ENCODE data around the gene ARL5C.
"Not testable (repeated sequence)": the region's sequence is repeated elsewhere in the genome, so short reads cannot be mapped to it uniquely, and the experiment has no call there.

The ARL5C gene

GRCh38 chr17:39169518-39169917 lies 3.6 kb upstream of the ARL5C start:
- DNase-seq (ENCODE audit: low read depth, low spot score) = no peak
- no peak overlapping the region for H3K27ac ChIP-seq

- H3K27ac ChIP-seq = no peak overlapping the region
- no peak for DNase-seq (ENCODE audit: low read depth, low spot score)
These were observed 3.1 kb upstream of the ARL5C start for GRCh38 chr17:39169101-39169500.

GRCh38 chr17:39168503-39168902 lies 2.5 kb upstream of the ARL5C start:
- H3K27ac ChIP-seq; DNase-seq (ENCODE audit: low read depth, low spot score): not testable (repeated sequence)

GRCh38 chr17:39167476-39167875 lies 1.5 kb upstream of the ARL5C start:
- no peak overlapping the region for H3K27ac ChIP-seq
- no peak for DNase-seq (ENCODE audit: low read depth, low spot score)

- no peak for DNase-seq (ENCODE audit: low read depth, low spot score)
- no peak overlapping the region for H3K27ac ChIP-seq
These were observed 725 bp upstream of the ARL5C start for GRCh38 chr17:39166437-39167335.

- DNase-seq (ENCODE audit: low read depth, low spot score) = no peak
- H3K27ac ChIP-seq = no peak overlapping the region
These were observed 652 bp downstream of the ARL5C start for GRCh38 chr17:39165178-39165840.

- H3K27ac ChIP-seq = no peak overlapping the region
- DNase-seq (ENCODE audit: low read depth, low spot score) = peak; percentile 31
These were observed 1.3 kb downstream of the ARL5C start for GRCh38 chr17:39164675-39165143.

- no peak for DNase-seq (ENCODE audit: low read depth, low spot score)
- no peak overlapping the region for H3K27ac ChIP-seq
These were observed 4.0 kb downstream of the ARL5C start for GRCh38 chr17:39161962-39162361.

GRCh38 chr17:39158623-39159022 lies 7.3 kb downstream of the ARL5C start:
- DNase-seq (ENCODE audit: low read depth, low spot score) = no peak
- H3K27ac ChIP-seq = no peak overlapping the region

- no peak for DNase-seq (ENCODE audit: low read depth, low spot score)
- no peak overlapping the region for H3K27ac ChIP-seq
These were observed 9.5 kb downstream of the ARL5C start for GRCh38 chr17:39156491-39156890.

- H3K27ac ChIP-seq = no peak overlapping the region
- no peak for DNase-seq (ENCODE audit: low read depth, low spot score)
These were observed 10.3 kb downstream of the ARL5C start for GRCh38 chr17:39155654-39156053.

GRCh38 chr17:39153599-39154051 lies 12.3 kb downstream of the ARL5C start:
- DNase-seq (ENCODE audit: low read depth, low spot score) = peak; percentile 31
- peak overlapping the region; percentile 47 for H3K27ac ChIP-seq

- no peak for DNase-seq (ENCODE audit: low read depth, low spot score)
- H3K27ac ChIP-seq = peak overlapping the region; percentile 47
These were observed 13.8 kb downstream of the ARL5C start for GRCh38 chr17:39151943-39152818.

- H3K27ac ChIP-seq = no peak within 1 kb of the TSS
- DNase-seq (ENCODE audit: low read depth, low spot score) = no peak
These were observed 14.6 kb downstream of the ARL5C start, which contains the start of gene PLXDC1 for GRCh38 chr17:39151150-39151942. Gene PLXDC1 (minus strand): TSS chr17:39151637. CDS start chr17:39151437, 200 bp downstream.

- H3K27ac ChIP-seq = no peak overlapping the region
These were observed 15.2 kb downstream of the ARL5C start for GRCh38 chr17:39150795-39151149.

GRCh38 chr17:39150104-39150634 lies 15.8 kb downstream of the ARL5C start:
- no peak for DNase-seq (ENCODE audit: low read depth, low spot score)
- no peak overlapping the region for H3K27ac ChIP-seq

More at GRCh38 chr17:39150795-39151149, 15.2 kb downstream of the ARL5C start:
- no peak for DNase-seq (ENCODE audit: low read depth, low spot score)

GRCh38 chr17:39147221-39148185 lies 18.5 kb downstream of the ARL5C start:
- DNase-seq (ENCODE audit: low read depth, low spot score) = no peak
- no peak overlapping the region for H3K27ac ChIP-seq

- no peak overlapping the region for H3K27ac ChIP-seq
- no peak for DNase-seq (ENCODE audit: low read depth, low spot score)
These were observed 19.7 kb downstream of the ARL5C start for GRCh38 chr17:39146273-39146672.
